MV-4-11 (cell line): ENCODE results near the gene HOXA13.

Experiments
- DNase-seq: peaks from one replicate; lab custom pipeline; 2025; lab: John Stamatoyannopoulos, UW

HOXA13 gene

DNA sequence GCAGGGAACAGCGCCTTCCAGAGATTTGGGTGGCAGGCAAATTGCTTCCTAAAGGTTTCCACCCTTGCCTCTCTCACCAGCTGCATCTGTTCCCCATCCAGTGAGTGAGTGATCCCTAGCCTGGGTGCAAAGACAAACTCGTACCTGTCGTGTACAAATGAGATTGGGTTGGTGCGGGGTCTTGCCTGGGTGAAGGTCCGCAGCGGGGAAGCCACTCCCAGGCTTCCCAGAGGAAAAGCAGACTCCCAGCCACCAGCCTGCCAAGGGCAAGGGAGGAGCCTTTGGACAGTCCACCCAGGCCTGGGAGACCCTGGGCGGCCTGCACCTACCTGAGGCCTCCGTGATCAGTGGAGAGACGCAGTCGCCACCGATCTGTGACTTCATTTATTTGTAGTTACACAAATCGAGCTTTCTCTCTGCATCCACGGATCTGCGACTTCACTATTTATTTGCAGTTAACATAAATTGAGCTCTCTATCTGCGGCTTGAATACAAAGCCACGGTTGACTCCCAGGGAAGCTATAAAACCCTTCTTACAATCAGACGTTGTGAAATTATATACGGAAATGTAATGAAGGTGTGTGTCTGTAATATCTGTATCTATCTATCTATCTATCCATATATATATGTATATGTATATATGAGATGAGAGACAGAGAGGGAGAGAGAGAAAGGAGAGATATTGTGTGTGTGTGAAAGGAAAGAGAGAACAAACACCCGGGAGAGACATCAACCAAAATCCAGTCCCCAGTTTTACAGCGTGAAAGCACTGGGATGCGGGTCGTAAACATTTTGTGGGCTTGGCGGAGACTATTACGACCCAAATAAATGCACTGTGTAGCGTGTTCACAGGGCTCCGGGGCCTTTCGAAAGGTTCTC, 40.4 kb downstream of the HOXA13 start:
- no peak for DNase-seq

DNA sequence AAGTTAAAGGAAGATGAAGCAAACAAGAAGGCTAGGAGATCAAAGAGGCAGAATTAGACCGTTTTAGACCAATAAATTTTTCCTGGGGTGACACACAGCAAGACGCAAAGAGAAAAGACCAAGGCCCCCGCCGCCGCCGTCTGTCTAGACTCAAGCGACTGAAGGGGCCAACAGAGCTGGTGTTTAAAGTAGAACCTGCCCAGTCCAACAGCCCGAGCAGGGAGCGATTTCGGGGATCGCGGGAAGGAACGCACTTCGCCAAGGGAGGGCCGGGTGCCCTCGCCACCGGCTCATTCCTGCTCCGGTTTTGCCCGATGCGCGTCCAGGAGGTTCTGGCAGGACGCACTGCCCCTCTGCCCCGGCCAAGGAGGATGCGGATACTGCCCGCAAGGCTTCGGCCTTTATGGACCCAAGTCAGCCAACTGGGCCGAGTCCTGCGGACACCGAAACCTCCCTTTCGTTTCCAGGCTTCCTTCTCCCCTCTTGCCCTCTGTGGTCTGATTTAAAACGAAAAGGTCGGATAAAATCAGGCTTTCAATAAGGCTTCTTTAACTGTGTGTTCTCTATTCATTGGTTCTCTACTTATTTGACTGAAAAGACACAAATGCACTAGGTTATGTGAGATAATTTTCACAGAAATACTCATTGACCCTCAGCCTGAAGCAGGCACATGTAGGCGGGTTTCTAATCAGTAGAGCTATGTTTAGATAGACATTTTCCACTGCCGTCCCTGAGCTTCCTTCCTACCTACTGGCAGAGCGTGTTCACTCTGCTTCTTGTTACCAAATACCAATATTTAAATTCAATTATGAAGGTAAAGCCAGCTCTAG, 41.2 kb downstream of the HOXA13 start:
- DNase-seq: no peak

DNA sequence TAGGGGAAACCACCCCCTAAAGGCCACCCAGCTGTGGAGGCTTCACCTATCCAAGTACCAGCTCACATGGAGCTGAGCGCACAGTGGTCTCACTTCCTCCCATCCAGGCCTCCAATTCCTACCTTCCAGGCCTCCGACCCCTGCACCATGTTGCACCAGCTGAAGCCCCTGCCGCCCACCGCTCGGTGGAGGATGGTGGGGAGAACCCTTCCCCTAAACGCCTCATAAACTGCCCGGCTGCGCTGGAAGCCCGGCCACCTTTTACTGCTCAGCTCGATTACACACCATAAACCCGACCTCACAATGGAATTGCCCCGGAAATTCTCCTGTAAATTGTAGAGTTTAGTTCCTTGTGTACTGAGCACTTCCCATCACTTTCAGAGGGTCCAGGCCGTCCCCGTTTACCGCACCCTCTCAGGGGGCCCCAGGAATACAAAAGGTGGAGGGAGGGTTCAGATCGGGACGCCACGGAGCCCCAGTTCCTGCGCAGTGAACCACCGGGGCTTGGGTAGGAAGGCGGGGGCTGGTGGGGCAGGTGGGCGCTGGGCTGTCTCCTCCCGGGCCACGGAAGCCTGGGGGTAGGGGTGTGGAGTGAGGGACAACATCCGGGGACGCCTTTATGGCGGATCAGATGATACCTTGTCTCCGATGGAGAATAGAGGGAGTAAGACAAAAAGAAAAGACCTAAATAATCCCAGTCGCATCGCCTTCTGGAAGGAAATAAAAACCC, 42.0 kb downstream of the HOXA13 start:
- no peak for DNase-seq

DNA sequence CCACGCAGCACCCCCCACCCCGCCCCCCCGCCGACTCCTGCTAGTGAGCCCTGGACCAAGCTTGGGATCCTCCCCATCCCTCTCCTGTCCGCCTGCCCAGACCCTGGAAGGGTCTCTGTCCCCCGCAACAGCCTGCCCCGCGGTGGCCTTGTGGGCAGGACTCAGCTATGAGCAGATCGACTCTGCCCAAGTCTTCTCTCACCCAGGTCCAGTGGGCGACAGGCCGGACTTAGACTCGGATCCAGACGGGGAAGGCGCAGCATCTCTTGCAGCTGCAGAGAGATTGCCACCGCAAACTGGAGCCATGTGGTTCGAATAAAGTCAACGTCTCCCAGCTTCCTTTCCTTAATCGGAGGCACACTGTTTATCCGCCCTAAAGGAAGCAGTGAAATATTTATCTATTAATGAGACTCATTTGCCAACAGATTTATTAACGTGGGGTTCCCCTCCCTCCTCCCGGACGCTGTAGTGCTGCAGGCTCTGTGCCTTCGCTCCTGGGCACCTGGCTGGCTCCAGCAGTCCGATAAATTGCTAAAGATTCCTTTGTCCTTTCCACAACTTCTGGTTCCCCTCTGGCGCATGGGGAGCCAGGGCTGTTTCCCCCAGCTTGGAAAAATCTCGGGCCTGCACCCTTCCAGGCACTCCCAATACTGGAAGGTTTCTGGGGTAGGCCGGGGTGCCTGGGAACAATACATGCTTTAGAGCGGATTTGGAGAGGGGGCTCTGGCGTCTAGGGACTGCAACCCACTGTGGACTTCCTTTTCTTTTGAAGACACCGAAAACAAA, 42.8 kb downstream of the HOXA13 start:
- no peak for DNase-seq

DNA sequence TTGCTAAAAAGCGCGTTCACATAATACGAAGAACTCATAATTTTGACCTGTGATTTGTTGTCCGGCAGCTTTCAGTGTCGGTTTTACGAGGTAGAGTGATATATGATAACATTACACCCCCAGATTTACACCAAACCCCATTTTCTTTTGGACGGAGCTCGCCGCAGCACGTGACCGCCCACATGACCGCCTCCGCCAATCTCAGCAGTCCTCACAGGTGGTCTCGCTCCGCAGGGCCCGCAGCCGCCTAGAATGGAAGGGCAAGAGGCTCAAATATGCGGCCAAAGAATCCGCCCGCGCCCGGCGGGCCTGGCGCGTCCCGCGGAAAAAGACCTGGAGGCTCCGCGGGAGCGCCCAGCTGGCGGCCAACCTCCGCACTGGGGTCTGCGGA, 43.4 kb downstream of the HOXA13 start, which contains the start of gene HOXA7:
Gene HOXA7, minus strand, starts transcription at position 168 of the 391 bp plus-strand sequence. Its CDS starts 130 bp downstream, at position 38.
- no peak for DNase-seq

DNA sequence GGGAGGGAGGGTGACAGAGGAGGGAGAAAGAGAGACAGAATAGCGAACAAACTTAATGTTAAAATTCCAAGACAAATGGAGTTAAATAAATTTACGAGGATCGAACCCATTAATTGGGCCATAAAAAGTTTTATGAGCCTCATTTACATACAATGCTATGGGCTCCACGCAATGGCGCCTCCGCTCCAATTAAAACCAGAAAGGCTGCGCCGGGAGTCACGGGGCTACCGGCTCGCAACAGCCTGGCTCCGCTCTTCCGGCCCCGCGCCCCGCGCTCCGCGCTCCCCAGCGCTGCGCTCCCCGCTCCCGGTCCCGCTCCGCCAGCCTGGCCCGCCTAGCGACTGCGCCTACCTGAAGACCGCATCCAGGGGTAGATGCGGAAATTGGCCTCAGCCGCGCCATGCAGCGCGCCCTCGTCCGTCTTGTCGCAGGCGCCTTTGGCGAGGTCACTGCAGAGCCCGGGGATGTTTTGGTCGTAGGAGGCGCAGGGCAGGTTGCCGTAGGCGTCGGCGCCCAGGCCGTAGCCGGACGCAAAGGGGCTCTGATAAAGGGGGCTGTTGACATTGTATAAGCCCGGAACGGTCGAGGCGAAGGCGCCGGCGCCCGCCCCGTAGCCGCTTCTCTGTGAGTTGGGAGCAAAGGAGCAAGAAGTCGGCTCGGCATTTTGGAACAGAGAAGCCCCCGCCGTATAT, 43.9 kb downstream of the HOXA13 start:
- DNase-seq: no peak

DNA sequence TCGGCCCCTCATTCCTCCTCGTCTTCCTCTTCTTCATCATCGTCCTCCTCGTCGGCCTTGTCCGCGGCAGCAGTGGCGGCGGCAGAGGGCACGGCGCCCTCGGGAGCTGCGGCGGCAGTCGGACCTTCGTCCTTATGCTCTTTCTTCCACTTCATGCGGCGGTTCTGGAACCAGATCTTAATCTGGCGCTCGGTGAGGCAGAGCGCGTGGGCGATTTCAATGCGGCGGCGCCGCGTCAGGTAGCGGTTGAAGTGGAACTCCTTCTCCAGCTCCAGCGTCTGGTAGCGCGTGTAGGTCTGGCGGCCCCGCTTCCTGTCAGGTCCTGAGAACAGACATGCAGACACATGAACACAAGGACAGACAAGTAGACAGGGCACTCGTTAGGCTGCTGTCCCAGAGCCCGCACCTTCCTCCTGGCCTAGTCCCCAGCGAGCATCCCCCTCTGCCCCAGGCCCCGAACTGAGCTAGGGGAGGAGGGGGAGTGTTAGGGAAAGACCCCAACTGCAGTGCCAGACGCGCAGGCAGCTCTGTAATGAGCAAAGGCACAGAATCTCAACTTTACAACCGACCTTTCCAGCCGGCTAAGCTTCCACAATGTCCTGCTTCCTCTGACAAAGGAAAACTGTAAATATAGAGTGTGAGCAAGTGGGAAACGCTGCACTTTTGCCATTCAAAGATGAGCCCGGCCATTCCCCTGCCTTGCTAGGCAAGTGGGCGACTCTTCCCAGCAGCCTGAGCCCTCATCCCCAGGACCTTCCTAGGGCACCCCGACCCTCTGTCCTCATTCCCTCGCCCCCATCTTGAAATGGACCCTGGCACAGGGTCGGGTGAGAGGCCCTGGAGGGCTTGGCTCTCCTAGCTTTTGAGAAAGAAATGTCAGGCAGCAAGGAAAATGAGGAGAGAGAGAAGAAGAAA, 44.7 kb downstream of the HOXA13 start:
- DNase-seq: no peak

DNA sequence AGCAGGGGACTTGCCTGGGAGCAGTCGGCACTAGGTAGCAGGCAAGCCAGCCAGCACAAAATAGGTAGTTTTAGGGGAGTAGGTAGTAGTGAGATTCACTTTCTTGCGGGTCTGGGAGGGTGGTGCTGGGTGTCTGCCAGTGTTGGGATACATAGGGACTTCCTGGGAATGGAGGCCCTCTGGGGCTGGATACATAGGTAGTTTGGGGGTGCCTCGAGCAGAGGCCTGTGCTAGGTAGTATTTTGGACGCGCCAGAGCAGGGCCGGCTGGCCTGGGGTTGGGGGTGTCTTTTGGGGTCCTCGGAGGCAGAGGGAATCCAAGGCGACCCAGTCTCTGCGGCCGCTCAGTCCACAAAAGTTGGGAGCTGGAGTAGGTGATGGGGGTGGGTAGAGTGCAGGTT, 45.5 kb downstream of the HOXA13 start:
- no peak for DNase-seq

DNA sequence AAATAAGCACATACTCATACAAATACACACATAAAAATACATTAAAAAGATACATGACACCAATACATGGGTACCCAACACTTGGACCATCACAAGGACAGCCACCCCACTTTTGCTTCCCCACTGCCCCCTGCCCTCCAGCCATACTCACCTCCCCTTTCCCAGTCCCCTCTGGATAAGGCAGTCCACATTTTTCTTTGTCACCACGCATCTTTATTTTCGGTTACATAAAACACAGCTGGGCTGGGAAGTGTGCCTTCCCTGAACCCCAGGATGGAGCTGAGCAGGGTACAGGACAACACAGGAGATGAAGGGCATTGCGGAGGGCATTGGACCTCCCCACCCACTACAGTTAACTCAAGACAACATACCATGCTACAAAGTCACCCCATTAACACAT, 46.4 kb downstream of the HOXA13 start:
- DNase-seq: no peak

DNA sequence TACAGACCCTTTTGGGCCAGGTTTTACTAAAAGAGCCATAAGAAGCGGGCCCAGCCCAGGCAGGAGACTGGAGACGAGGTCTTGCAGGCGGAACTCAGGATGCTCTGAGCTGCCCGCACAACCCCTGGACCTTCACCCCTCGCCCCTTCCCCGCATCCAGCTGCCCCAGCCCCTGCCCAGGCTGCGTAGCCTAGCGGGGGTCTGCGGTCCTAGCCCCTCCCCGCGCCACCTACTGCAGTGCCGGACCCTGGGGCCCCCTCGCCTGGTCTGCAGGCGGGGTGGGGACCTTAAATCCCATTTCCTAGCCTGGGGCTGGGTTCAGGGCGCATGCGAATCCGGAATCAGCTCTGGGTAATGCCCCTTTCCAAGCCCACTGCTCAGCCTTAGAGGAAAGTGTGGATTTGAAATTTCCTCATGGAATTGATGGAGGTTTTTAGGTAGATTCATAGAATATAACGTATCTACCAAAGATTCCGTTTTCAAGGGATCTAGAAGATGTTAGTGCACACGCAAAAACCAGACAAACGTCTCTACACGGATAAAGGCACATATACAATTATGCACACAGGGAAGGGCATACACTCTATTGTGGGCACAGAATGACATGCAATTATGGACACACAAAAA, 47.0 kb downstream of the HOXA13 start:
- DNase-seq: no peak

DNA sequence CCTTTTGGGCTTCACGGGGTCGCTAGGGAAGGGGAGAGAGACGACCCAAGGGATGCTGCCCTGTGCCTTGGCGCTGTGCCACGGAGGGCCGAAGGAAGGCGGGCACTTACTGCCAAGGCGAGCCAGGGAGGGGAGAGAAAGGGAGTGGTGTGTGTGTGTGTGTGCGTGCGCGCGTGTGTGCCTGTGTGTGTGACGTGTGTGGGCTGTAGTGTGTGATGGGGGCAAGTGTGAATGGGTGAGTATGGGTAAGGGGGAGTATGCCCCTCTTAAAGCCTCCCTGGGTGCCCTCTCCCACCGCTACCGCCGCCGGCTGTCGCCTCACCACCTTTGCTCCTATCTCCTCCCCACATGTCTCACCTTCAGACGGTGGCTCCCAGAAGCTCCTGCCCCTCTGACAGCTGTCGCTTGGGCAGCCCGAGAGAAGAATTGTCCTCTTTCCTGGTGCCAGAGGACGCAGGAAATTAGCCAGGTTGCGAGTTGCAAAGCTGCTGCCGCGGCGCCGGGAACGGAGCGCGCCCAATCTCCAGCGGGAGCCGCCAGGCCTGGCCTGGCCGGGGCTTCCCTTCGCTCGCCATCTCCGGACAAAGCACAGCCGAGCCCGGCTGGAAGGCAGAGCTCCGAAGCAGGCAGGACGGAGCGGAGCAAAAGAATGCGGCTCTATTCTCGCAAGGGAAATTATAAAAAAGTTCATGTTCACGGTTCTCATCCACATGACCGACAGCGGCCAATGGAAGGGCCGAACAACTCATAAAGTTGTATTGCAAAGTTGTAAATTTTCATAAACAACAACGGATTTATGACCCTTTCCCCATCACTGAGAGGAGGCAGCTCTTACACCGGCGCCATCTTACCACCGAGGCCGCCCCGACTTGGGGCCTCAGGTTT, 47.7 kb downstream of the HOXA13 start, which contains the start of gene HOXA3:
Gene HOXA3, minus strand, starts transcription at position 653 of the 885 bp plus-strand sequence. CDS start 41,943 bp downstream, outside the sequence.
- no peak for DNase-seq

DNA sequence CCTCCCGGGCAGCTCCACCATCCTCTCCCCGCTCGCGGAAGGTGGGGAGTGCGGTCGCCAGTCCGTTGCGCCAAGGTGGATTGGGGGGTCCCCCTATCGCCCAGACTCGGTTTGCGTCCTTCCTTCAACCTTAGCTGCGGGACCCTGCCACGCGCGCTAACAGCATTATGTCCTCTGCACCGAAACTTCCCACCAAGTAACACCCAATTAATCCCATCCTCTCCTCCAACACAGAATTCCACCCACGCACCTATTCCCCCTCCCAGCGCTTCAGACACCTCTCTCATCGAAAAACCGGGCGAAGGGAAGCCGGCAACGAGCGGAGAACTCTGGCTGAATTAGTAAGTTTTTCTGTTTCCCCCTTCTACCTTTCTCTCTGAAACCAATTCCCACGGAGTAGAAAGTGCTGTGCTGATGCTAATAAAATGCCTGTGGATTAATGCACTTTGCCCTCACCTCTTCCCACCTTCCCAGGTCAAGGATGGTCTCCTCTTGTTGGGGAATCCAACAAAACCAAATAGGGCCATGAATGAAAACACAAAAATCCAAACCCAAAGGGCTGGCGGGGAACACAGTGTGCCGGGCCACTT, 48.5 kb downstream of the HOXA13 start:
- DNase-seq: no peak

DNA sequence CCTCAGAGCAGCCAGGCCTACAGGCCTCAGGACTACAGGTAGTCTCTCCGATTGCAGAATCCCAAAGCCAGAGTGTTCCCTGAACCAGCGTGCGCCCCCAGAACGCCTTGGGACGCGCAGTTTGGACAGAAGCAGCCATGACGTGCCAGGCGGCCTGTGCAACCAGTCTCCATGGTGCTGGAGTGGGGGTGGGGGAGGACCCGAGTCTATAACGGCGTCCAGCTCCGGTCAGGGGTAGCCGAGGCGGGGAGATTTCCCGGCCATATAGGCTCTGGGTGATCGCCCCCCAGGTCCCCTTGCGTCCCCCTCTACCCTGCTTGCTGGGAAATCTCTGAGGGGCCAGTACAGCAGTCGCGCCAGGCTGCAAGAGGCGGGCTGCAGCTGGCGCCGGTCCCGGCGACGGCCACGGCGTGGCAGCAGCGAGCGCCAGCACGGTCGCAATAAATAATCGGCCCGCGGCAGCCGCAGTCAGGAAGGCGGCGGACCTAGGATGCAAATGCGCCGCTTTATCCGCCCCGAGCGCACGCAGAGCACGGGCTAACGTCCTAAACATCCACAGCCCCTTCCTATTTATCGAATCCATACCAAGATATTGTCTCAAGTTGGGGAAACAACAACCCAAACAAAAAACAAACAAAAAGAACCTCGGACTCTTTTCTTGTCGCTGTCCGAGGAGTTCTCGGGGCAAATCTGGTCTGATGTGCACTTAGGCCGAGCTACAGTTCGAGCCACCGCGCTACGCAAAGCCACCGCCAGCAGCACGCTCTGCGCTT, 49.1 kb downstream of the HOXA13 start:
- peak; percentile 56 for DNase-seq

DNA sequence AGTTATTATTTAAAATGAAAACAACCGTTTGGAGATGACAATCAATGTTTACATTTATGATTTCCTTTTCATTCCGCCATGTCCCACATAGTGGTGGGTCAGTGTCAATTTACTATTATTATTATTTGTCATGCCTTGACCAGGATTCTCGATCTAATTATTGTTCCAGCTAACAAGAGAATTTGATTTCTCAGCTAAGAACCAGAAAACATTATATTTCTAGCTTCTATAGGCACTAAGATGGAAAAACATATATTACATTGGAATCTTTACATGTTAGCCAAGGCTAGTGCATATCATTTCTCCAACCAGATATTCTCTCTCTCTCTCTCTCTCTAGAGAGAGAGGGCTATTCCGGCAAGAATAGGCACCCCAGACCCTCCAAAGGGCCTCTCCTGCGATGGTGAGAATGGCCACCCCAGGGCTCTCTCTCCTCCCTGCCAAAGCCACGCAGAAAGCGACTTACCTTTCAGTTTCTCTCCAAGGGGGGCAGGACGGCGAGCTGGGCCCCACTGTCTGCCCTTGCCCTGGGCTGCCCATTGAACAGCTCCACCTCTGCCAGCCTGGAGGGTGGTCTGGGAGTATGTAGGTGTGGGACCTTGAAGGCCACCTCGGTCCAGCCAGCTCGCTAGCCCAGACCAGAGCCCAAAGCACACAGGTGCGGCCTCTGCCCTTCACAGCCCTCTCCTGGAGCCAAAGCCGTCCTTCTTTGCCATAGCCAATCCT, 49.9 kb downstream of the HOXA13 start:
- DNase-seq: no peak

DNA sequence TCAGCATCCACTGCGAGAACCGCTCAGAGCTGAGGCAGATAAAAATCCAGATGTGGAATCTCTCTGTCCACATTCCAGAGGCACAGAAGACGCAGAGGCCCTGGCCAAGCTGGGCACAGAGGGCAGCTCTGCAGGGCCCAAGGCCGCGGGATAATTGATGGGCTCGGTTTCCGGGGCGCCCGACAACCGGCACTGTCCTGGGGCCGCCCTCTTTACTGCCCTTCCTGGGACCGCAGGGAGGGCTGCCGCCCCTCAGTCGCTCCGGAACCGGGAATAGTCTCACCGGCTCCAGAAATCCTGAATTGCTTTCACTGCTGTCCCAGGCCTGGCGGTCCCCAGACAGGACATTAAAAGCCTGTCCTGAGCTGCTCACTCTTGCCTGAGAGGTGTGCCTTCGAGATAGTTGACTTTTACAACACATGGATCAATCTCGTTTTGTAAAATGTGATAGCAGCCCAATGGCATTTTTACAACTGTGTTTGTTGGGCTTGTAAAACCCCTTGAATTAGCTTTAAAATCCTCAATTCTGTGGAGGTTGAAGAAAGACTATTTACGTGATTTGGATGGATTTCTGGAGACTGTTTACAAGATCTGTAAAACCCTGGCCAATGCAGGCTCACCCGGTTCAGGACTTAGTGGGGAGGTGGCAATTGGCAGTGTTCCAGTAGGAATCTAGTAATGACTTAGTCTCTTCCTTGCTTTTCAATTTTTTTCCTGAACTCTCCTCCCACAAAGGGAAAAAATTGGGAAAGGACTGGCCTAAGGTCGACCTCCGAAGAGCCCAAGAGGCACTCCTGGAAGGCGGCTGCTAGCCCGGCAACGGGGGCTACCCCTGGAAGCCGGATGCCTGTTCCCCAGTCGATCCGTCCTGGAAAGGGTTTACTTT, 50.9 kb downstream of the HOXA13 start:
- DNase-seq: no peak
